GM12801 (cell line): ENCODE results near the gene MYO10.

Experiments used
- TF ChIP-seq, protein P1 (sequence below): IDR thresholded peaks from one replicate; pipeline ENCODE4 v1.5.1; 2011; ENCODE audit warnings: control low read depth; ENCODE audit not compliant: insufficient read length; ENCODE audit errors: extremely low read depth

MYO10 gene

GRCh38 chr5:16774806-16775205 is 161.3 kb downstream of the MYO10 start:
- TF ChIP-seq, protein P1, sequence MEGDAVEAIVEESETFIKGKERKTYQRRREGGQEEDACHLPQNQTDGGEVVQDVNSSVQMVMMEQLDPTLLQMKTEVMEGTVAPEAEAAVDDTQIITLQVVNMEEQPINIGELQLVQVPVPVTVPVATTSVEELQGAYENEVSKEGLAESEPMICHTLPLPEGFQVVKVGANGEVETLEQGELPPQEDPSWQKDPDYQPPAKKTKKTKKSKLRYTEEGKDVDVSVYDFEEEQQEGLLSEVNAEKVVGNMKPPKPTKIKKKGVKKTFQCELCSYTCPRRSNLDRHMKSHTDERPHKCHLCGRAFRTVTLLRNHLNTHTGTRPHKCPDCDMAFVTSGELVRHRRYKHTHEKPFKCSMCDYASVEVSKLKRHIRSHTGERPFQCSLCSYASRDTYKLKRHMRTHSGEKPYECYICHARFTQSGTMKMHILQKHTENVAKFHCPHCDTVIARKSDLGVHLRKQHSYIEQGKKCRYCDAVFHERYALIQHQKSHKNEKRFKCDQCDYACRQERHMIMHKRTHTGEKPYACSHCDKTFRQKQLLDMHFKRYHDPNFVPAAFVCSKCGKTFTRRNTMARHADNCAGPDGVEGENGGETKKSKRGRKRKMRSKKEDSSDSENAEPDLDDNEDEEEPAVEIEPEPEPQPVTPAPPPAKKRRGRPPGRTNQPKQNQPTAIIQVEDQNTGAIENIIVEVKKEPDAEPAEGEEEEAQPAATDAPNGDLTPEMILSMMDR, result no peak

DNA sequence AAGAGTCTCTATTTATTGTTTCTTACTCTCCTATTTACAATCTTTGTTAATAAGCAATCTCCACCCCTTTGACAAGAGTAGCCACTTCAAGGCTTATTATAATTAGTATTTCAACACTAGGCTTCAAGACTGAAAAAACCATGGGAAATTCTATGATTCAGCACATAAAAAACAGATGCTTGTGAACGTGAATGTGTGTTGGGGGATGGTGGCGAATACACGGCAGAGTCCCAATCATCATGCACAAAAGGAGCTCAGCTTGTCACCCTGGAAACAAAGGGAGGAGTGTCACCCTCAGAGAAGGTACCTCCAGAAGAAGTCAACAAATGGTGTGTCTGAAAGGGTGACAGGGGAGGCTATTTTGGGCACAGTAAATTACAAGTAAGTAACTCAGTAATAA is 162.1 kb downstream of the MYO10 start:
- TF ChIP-seq, protein P1, result no peak

DNA sequence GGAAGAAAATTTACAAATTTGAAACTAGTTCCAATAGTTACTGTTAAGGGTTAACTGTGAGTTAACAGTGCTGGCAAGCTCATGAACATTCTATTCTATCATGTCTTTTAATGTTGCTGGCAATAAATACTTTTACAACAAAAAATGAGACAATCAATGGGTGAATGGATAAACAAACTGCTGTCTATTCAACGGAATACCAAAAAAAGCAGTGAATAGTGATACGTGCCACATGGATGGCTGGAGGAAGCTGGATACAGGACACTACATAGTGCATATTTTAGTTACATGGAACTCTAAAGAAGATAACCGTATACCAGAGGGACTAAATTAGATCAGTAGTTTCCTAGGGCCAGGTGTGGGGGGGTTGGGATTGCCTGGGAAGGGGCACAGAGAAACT is 163.5 kb downstream of the MYO10 start:
- TF ChIP-seq, protein P1, result no peak

GRCh38 chr5:16768184-16768583 is 167.9 kb downstream of the MYO10 start:
- TF ChIP-seq, protein P1, result no peak

DNA sequence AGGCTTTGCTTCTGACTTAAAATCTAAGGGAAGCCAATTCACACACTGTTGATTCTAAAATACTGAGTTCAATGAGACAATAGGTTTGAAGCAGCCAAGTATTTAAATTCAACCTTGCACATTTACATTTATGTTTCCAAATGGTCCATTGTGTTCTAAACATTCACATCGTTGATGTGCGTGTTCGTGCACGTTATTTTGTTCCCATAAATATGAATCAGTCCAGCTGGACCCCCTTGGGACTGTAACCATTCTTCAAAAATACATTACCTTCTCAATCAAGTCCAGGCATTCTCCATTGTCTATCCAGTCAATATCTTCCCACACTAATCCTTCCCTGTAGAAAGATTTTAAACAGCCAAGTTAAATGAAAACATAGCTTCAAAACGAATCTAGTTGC is 172.9 kb downstream of the MYO10 start:
- TF ChIP-seq, protein P1, result no peak

- TF ChIP-seq, protein P1, result no peak
Observed at GRCh38 chr5:16759147-16759773, 176.8 kb downstream of the MYO10 start.

GRCh38 chr5:16757989-16758501 is 178.0 kb downstream of the MYO10 start:
- TF ChIP-seq, protein P1, result no peak
